Thoracic aorta (tissue), 2 donors: Measurements from ENCODE around the gene FAM193A. TPM values are rescaled to one million over a fixed set of nuclear protein-coding genes. Genes with fewer than 3 reads are reported as not detected.

Source experiments
- ATAC-seq: fragments of 150-250 bp; one replicate; pipeline ENCODE4 v1.8.0; 2017; ENCODE audit warnings: low read depth; ENCODE audit not compliant: insufficient number of reproducible peaks, low FRiP score
- DNase-seq: peaks from one replicate; pipeline ENCODE4 v3.0.0-alpha.2; 2020; ENCODE audit warnings: low spot score
- H3K27ac ChIP-seq, 2 donors: fragments of 200-600 bp; sonication (generic); 1 replicate in 1 of 2; 2 replicates in 1 of 2; pipeline ENCODE4 v1.5.1; 2016; ENCODE audit warnings: mild to moderate bottlenecking in 2 of 2, moderate library complexity in 2 of 2
- H3K27me3 ChIP-seq: fragments of 200-600 bp; sonication (generic); replicated peaks from 2 replicates; pipeline ENCODE4 v1.6.0; 2016; ENCODE audit warnings: mild to moderate bottlenecking; ENCODE audit not compliant: insufficient read depth
- H3K36me3 ChIP-seq: fragments of 200-600 bp; sonication (generic); one replicate; pipeline ENCODE4 v1.5.1; 2016
- H3K4me1 ChIP-seq, 2 donors: fragments of 200-600 bp; sonication (generic); 1 replicate in 1 of 2; 2 replicates in 1 of 2; pipeline versions ENCODE4 v1.5.1 to v1.6.0; 2016; ENCODE audit warnings: low read depth in 2 of 2, mild to moderate bottlenecking in 1 of 2; ENCODE audit not compliant: control insufficient read depth in 1 of 2
- H3K4me3 ChIP-seq: fragments of 200-600 bp; sonication (generic); 2 replicates; pipeline ENCODE4 v1.5.1; 2016; ENCODE audit warnings: mild to moderate bottlenecking
- H3K9me3 ChIP-seq: fragments of 200-600 bp; sonication (generic); 2 replicates; pipeline ENCODE4 v1.5.1; 2016
- total RNA-seq, 2 donors: library from RNA; depleted of rRNA; stranded (reverse); fragments of >200 nt; gene quantifications; one replicate each; pipeline versions ENCODE4 v1.1.0 to v1.2.3, GENCODE V29; 2016
- TF ChIP-seq, protein P1 (sequence below): fragments of 200-600 bp; sonication (generic); IDR thresholded peaks from one replicate; pipeline ENCODE4 v1.5.1; 2019; ENCODE audit warnings: antibody characterized with exemption

FAM193A gene
- total RNA-seq, 2 donors from 2014 or later: 22.3 to 42.9 TPM

DNA sequence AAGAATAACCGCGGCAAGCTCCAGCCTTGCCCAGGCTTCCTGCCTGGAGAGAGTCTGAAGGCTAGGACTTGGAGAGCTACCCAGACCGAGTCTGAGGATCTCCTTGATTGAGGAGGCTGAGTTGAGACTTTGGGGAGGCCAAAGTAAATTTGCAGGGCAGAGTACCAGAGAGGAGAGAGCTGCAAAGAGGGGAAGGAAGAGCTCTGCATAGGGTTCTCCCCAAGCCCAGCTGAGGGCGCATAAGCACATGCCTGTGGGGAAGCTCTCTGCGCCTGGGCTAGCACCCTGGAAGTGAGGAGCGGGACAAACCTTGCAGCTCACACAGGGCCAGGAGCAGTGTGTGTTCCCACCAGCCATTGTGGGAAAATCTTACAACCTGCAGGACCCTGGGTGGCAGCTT, 56.1 kb downstream of the FAM193A start:
- H3K4me1 ChIP-seq: peaks cover 26 to 63% of the 10 kb centered on the region in 2 donors
- no peak overlapping the region for H3K27ac ChIP-seq
- DNase-seq: no peak
- no peaks in the 10 kb centered on the region for H3K9me3 ChIP-seq
- peaks cover 4% of the 10 kb centered on the region for H3K36me3 ChIP-seq
- no peak for ATAC-seq
- H3K27me3 ChIP-seq: no peaks in the 10 kb centered on the region
- TF ChIP-seq, protein P1, sequence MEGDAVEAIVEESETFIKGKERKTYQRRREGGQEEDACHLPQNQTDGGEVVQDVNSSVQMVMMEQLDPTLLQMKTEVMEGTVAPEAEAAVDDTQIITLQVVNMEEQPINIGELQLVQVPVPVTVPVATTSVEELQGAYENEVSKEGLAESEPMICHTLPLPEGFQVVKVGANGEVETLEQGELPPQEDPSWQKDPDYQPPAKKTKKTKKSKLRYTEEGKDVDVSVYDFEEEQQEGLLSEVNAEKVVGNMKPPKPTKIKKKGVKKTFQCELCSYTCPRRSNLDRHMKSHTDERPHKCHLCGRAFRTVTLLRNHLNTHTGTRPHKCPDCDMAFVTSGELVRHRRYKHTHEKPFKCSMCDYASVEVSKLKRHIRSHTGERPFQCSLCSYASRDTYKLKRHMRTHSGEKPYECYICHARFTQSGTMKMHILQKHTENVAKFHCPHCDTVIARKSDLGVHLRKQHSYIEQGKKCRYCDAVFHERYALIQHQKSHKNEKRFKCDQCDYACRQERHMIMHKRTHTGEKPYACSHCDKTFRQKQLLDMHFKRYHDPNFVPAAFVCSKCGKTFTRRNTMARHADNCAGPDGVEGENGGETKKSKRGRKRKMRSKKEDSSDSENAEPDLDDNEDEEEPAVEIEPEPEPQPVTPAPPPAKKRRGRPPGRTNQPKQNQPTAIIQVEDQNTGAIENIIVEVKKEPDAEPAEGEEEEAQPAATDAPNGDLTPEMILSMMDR: no peak
- no peak overlapping the region for H3K4me3 ChIP-seq

GRCh38 chr4:2593003-2593402, 56.6 kb downstream of the FAM193A start:
- H3K27me3 ChIP-seq: no peaks in the 10 kb centered on the region
- DNase-seq (no peak), ATAC-seq (no peak)
- no peak overlapping the region for H3K27ac ChIP-seq
- H3K9me3 ChIP-seq: no peaks in the 10 kb centered on the region
- no peak overlapping the region for H3K4me3 ChIP-seq
- peaks cover 24 to 59% of the 10 kb centered on the region in 2 donors for H3K4me1 ChIP-seq
- H3K36me3 ChIP-seq: peaks cover 4% of the 10 kb centered on the region
- TF ChIP-seq, protein P1: no peak

GRCh38 chr4:2595436-2595835, 59.0 kb downstream of the FAM193A start:
- Histone ChIP-seq H3K27ac (no peak overlapping the region), H3K4me3 (no peak overlapping the region), H3K9me3 (no peaks in the 10 kb centered on the region), H3K27me3 (no peaks in the 10 kb centered on the region), H3K36me3 (peaks cover 4% of the 10 kb centered on the region), H3K4me1 (peaks cover 28 to 60% of the 10 kb centered on the region in 2 donors)
- no peak for ATAC-seq
- TF ChIP-seq, protein P1: no peak
- DNase-seq: no peak

- peaks cover 4% of the 10 kb centered on the region for H3K36me3 ChIP-seq
- H3K4me3 ChIP-seq: no peak overlapping the region
- ATAC-seq (no peak), DNase-seq (no peak)
- peaks cover 24 to 57% of the 10 kb centered on the region in 2 donors for H3K4me1 ChIP-seq
- H3K27me3 ChIP-seq: no peaks in the 10 kb centered on the region
- TF ChIP-seq, protein P1: no peak
- H3K27ac ChIP-seq: no peak overlapping the region
- H3K9me3 ChIP-seq: no peaks in the 10 kb centered on the region
Measured at GRCh38 chr4:2595952-2596552, 59.6 kb downstream of the FAM193A start.

DNA sequence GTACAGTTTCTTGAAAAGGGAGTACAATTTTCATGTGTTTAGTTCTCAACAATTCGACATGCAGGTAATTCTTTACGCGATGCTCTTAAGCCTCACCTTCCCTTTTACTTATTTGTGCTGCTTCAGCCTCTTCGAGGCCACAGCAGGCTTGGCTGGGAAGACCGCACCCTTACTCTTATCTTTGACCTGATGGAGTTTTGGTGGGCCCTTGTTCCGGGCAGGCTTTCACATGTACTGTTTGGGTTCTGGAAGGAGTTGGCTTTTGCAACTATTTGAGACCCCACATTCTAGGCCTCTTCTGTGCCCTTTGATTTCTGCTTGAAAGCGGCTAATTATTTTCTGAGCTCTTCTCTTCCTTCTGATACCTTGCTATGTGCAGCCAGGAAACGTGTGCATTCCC, 60.2 kb downstream of the FAM193A start:
- TF ChIP-seq, protein P1: no peak
- no peak for DNase-seq
- Histone ChIP-seq H3K36me3 (peaks cover 4% of the 10 kb centered on the region), H3K4me1 (peaks cover 19 to 51% of the 10 kb centered on the region in 2 donors), H3K9me3 (no peaks in the 10 kb centered on the region), H3K27ac (no peak overlapping the region), H3K27me3 (no peaks in the 10 kb centered on the region), H3K4me3 (no peak overlapping the region)
- no peak for ATAC-seq
